HG03354 (cell line): Measurements from ENCODE around the gene CDK5.
"Not testable (repeated sequence)": the region's sequence is repeated elsewhere in the genome, so short reads cannot be mapped to it uniquely, and the experiment has no call there.

Experiments
- ATAC-seq: cut with Tn5 transposase; IDR thresholded peaks from one replicate; pipeline ENCODE4 v1.9.1; 2021; ENCODE audit warnings: mild to moderate bottlenecking; ENCODE audit not compliant: unreplicated experiment, poor library complexity, severe bottlenecking

Gene CDK5

GRCh38 chr7:151020231-151020630, 37.5 kb downstream of the CDK5 start:
- ATAC-seq = no peak

GRCh38 chr7:151019130-151019447, 38.6 kb downstream of the CDK5 start:
- ATAC-seq = no peak

GRCh38 chr7:151018421-151019129, 39.1 kb downstream of the CDK5 start:
- peak; percentile 28 for ATAC-seq

GRCh38 chr7:151017953-151018420, 39.7 kb downstream of the CDK5 start:
- peak; percentile 67 for ATAC-seq

- ATAC-seq = no peak
Observed at GRCh38 chr7:151017370-151017952, 40.2 kb downstream of the CDK5 start.

- no peak for ATAC-seq
Observed at GRCh38 chr7:151016942-151017341, 40.8 kb downstream of the CDK5 start.

- no peak for ATAC-seq
Observed at GRCh38 chr7:151016505-151016904, 41.2 kb downstream of the CDK5 start.

- no peak for ATAC-seq
Observed at GRCh38 chr7:151015967-151016366, 41.7 kb downstream of the CDK5 start.

GRCh38 chr7:151014950-151015349, 42.7 kb downstream of the CDK5 start:
- ATAC-seq = no peak

- ATAC-seq = peak; percentile 58
Observed at GRCh38 chr7:151013733-151014497, 43.8 kb downstream of the CDK5 start.

GRCh38 chr7:151013356-151013732, 44.4 kb downstream of the CDK5 start:
- no peak for ATAC-seq

- no peak for ATAC-seq
Observed at GRCh38 chr7:151012911-151013347, 44.8 kb downstream of the CDK5 start.

- no peak for ATAC-seq
Observed at GRCh38 chr7:151012031-151012692, 45.5 kb downstream of the CDK5 start.

GRCh38 chr7:151011616-151012015, 46.1 kb downstream of the CDK5 start:
- not testable (repeated sequence) for ATAC-seq

GRCh38 chr7:151011097-151011409, 46.6 kb downstream of the CDK5 start:
- no peak for ATAC-seq

- no peak for ATAC-seq
Observed at GRCh38 chr7:151010307-151011096, 47.2 kb downstream of the CDK5 start.

- no peak for ATAC-seq
Observed at GRCh38 chr7:151010037-151010306, 47.7 kb downstream of the CDK5 start.

- no peak for ATAC-seq
Observed at GRCh38 chr7:151009327-151010036, 48.2 kb downstream of the CDK5 start.

GRCh38 chr7:151008511-151009323, 49.0 kb downstream of the CDK5 start:
- peak; percentile 89 for ATAC-seq
